HepG2 (cell line): ENCODE data around the gene ZNF512B. TPM values are rescaled to one million over a fixed set of nuclear protein-coding genes. Genes with fewer than 3 reads are reported as not detected.

ENCODE experiments used
- ASH2L ChIP-seq: fragments of 300-600, 200-600 bp; sonication (generic); IDR thresholded peaks from 2 replicates; pipeline ENCODE4 v1.7.0; 2017; ENCODE audit warnings: low read depth, mild to moderate bottlenecking, moderate library complexity, mixed read lengths, low read length; ENCODE audit not compliant: insufficient read length
- HIVEP1 ChIP-seq: sonication (generic); formaldehyde crosslinking; IDR thresholded peaks from 2 replicates; pipeline ENCODE4 v1.4.0; 2020; ENCODE audit warnings: mild to moderate bottlenecking, missing genetic modification reagents
- HOXA7 ChIP-seq: sonication (generic); formaldehyde crosslinking; IDR thresholded peaks from 2 replicates; pipeline ENCODE4 v1.8.1; 2022; ENCODE audit warnings: mild to moderate bottlenecking, missing genetic modification reagents, moderate library complexity
- NR2F2 ChIP-seq: IDR thresholded peaks from 2 replicates; pipeline ENCODE4 v1.6.1; 2012; ENCODE audit warnings: low read depth, inconsistent platforms, borderline replicate concordance
- POLR2AphosphoS2 ChIP-seq: IDR thresholded peaks from 2 replicates; pipeline ENCODE4 v1.6.1; 2011; ENCODE audit warnings: low read depth, low read length, improper control_type of control experiment
- PRDM4 ChIP-seq: sonication (generic); formaldehyde crosslinking; IDR thresholded peaks from 2 replicates; pipeline ENCODE4 v1.9.0; 2021; ENCODE audit warnings: missing genetic modification reagents, borderline replicate concordance
- TBP ChIP-seq: sonication (generic); formaldehyde crosslinking; IDR thresholded peaks from 2 replicates; pipeline ENCODE4 v1.5.0; 2020; ENCODE audit warnings: missing genetic modification reagents
- YEATS2 ChIP-seq: sonication (generic); formaldehyde crosslinking; IDR thresholded peaks from 2 replicates; pipeline ENCODE4 v1.4.0; 2020; ENCODE audit warnings: missing genetic modification reagents, borderline replicate concordance
- ZBTB33 ChIP-seq: sonication (generic); formaldehyde crosslinking; IDR thresholded peaks from 2 replicates; pipeline ENCODE4 v1.4.0; 2020; ENCODE audit warnings: missing genetic modification reagents
- ZBTB7A ChIP-seq: sonication (generic); formaldehyde crosslinking; IDR thresholded peaks from 2 replicates; pipeline ENCODE4 v1.8.0; 2022; ENCODE audit warnings: mild to moderate bottlenecking, missing genetic modification reagents
- ZNF160 ChIP-seq: sonication (generic); formaldehyde crosslinking; IDR thresholded peaks from 2 replicates; pipeline ENCODE4 v1.8.0; 2022; ENCODE audit warnings: mild to moderate bottlenecking, inconsistent platforms, missing genetic modification reagents
- ZNF235 ChIP-seq: sonication (generic); formaldehyde crosslinking; IDR thresholded peaks from 2 replicates; pipeline ENCODE4 v1.8.1; 2023; ENCODE audit warnings: mild to moderate bottlenecking, missing genetic modification reagents, borderline replicate concordance
- ZNF331 ChIP-seq: sonication (generic); formaldehyde crosslinking; IDR thresholded peaks from 2 replicates; pipeline ENCODE4 v1.4.0; 2020; ENCODE audit warnings: missing genetic modification reagents
- ZNF33A ChIP-seq: sonication (generic); formaldehyde crosslinking; IDR thresholded peaks from 2 replicates; pipeline ENCODE4 v1.5.1; 2020; ENCODE audit warnings: missing genetic modification reagents, mild to moderate bottlenecking, moderate library complexity, borderline replicate concordance
- ZNF33B ChIP-seq: sonication (generic); formaldehyde crosslinking; IDR thresholded peaks from 2 replicates; pipeline ENCODE4 v1.5.1; 2020; ENCODE audit warnings: mild to moderate bottlenecking, missing genetic modification reagents
- ZNF350 ChIP-seq: sonication (generic); formaldehyde crosslinking; IDR thresholded peaks from 2 replicates; pipeline ENCODE4 v1.4.0; 2020; ENCODE audit warnings: mild to moderate bottlenecking, low read depth, missing genetic modification reagents, borderline replicate concordance
- ZNF362 ChIP-seq: sonication (generic); formaldehyde crosslinking; IDR thresholded peaks from 2 replicates; pipeline ENCODE4 v1.4.0; 2020; ENCODE audit warnings: missing genetic modification reagents, mild to moderate bottlenecking, borderline replicate concordance
- ZNF460 ChIP-seq: sonication (generic); formaldehyde crosslinking; IDR thresholded peaks from 2 replicates; pipeline ENCODE4 v1.5.1; 2020; ENCODE audit warnings: missing genetic modification reagents, mild to moderate bottlenecking, borderline replicate concordance
- ZNF513 ChIP-seq: sonication (generic); formaldehyde crosslinking; conservative IDR thresholded peaks from 2 replicates; pipeline ENCODE4 v1.5.0; 2020; ENCODE audit warnings: missing genetic modification reagents
- ZNF570 ChIP-seq: sonication (generic); formaldehyde crosslinking; IDR thresholded peaks from 2 replicates; pipeline ENCODE4 v1.4.0; 2020; ENCODE audit warnings: mild to moderate bottlenecking, missing genetic modification reagents, borderline replicate concordance
- ZNF589 ChIP-seq: sonication (generic); formaldehyde crosslinking; conservative IDR thresholded peaks from 2 replicates; pipeline ENCODE4 v1.8.0; 2022; ENCODE audit warnings: mild to moderate bottlenecking, moderate library complexity, missing genetic modification reagents
- polyA plus RNA-seq, 8 experiments: library from polyadenylated mRNA; depleted of rRNA in 3 of 8; stranded (reverse) in 7 of 8; unstranded in 1 of 8; fragments of >200 nt; fragmentation: Illumina TruSeq in 4 of 8; extraction: Trizol in 4 of 8; gene quantifications; 2 replicates each; pipeline versions ENCODE4 v1.2.1 to v1.2.3, GENCODE V29; 2011 to 2016; ENCODE audit warnings: low read depth in 4 of 8, missing spikeins in 1 of 8, mixed read lengths in 1 of 8; ENCODE audit not compliant: insufficient read depth in 1 of 8
- total RNA-seq, 5 experiments: library from RNA; depleted of rRNA; stranded (reverse); fragments of >200 nt; fragmentation: Illumina TruSeq; extraction: Trizol; gene quantifications; 2 replicates each; pipeline ENCODE4 v1.2.3, GENCODE V29; 2016; ENCODE audit warnings: low read depth in 1 of 5

Gene ZNF512B
- total and polyA plus RNA-seq, 2 of the 13 experiments (the other 11 are each of a cell fraction or from before 2014, with no cell fraction given) = 11.5 to 30.6 TPM

- peak; percentile 95 for TF ChIP-seq ASH2L
- TF ChIP-seq ZNF160 (CRISPR knock-in tag) = peak; percentile 98
- peak; percentile 99 for TF ChIP-seq ZBTB7A (CRISPR knock-in tag)
- peak; percentile 91; the same call in 1 of the 2 replicates for TF ChIP-seq ZNF589 (CRISPR knock-in tag)
- 0 out of 2 replicates have a peak, but pooled peaks have one; percentile 83 for TF ChIP-seq PRDM4 (CRISPR knock-in tag)
- peak; percentile 99 for TF ChIP-seq TBP
- peak; percentile 85 for TF ChIP-seq YEATS2 (CRISPR knock-in tag)
- TF ChIP-seq ZNF33B (CRISPR knock-in tag) = peak; percentile 97
- peak; percentile 98 for TF ChIP-seq ZNF513 (CRISPR knock-in tag)
- peak; percentile 57 for TF ChIP-seq ZBTB33 (CRISPR knock-in tag)
- TF ChIP-seq ZNF362 (CRISPR knock-in tag) = 0 out of 2 replicates have a peak, but pooled peaks have one; percentile 60
- peak; percentile 89 for TF ChIP-seq POLR2AphosphoS2
- TF ChIP-seq ZNF331 (CRISPR knock-in tag) = peak; percentile 95
- TF ChIP-seq ZNF460 (CRISPR knock-in tag) = peak; percentile 78; the same call in 1 of the 2 replicates
- TF ChIP-seq HIVEP1 (CRISPR knock-in tag) = peak; percentile 91
- TF ChIP-seq ZNF235 (CRISPR knock-in tag) = peak; percentile 100
- peak; percentile 52; the same call in 1 of the 2 replicates for TF ChIP-seq NR2F2
- peak; percentile 44; the same call in 1 of the 2 replicates for TF ChIP-seq ZNF570
- no peak for TF ChIP-seq HOXA7
- TF ChIP-seq ZNF33A (CRISPR knock-in tag) = no peak
- peak; percentile 93 for TF ChIP-seq ZNF350 (CRISPR knock-in tag)
These were observed 13.7 kb downstream of the ZNF512B start, which contains the start of gene UCKL1 (continued) for GRCh38 chr20:63955827-63956663.
